Measurements from ENCODE around the gene CNTN4.
"Not testable (repeated sequence)": the region's sequence is repeated elsewhere in the genome, so short reads cannot be mapped to it uniquely, and the experiment has no call there.

The CNTN4 gene

GRCh38 chr3:2873986-2874385 lies 775.3 kb downstream of the CNTN4 start:
- no peak for DNase-seq

GRCh38 chr3:2875699-2876098 lies 777.0 kb downstream of the CNTN4 start:
- no peak for DNase-seq

- DNase-seq = no peak
Observed at GRCh38 chr3:2876362-2876761, 777.7 kb downstream of the CNTN4 start.

GRCh38 chr3:2879023-2879422 lies 780.4 kb downstream of the CNTN4 start:
- DNase-seq = no peak

- DNase-seq = no peak
Observed at GRCh38 chr3:2879587-2879986, 780.9 kb downstream of the CNTN4 start.

- DNase-seq = no peak
Observed at GRCh38 chr3:2880218-2880756, 781.6 kb downstream of the CNTN4 start.

- no peak for DNase-seq
Observed at GRCh38 chr3:2883283-2883682, 784.6 kb downstream of the CNTN4 start.

GRCh38 chr3:2888592-2888991 lies 789.9 kb downstream of the CNTN4 start:
- DNase-seq = no peak

GRCh38 chr3:2889736-2890135 lies 791.1 kb downstream of the CNTN4 start:
- DNase-seq = no peak

GRCh38 chr3:2896308-2896939 lies 797.8 kb downstream of the CNTN4 start:
- no peak for DNase-seq

- no peak for DNase-seq
Observed at GRCh38 chr3:2897821-2898220, 799.2 kb downstream of the CNTN4 start.

GRCh38 chr3:2898591-2899353 lies 800.1 kb downstream of the CNTN4 start:
- no peak for DNase-seq

GRCh38 chr3:2904054-2904453 lies 805.4 kb downstream of the CNTN4 start:
- DNase-seq = no peak

- no peak for DNase-seq
Observed at GRCh38 chr3:2908693-2909351, 810.2 kb downstream of the CNTN4 start.

GRCh38 chr3:2910997-2911396 lies 812.3 kb downstream of the CNTN4 start:
- no peak for DNase-seq

GRCh38 chr3:2915826-2916225 lies 817.2 kb downstream of the CNTN4 start:
- no peak for DNase-seq

GRCh38 chr3:2916640-2917039 lies 818.0 kb downstream of the CNTN4 start:
- DNase-seq = not testable (repeated sequence)

GRCh38 chr3:2920103-2920502 lies 821.4 kb downstream of the CNTN4 start:
- DNase-seq = no peak

- DNase-seq = no peak
Observed at GRCh38 chr3:2921452-2921851, 822.8 kb downstream of the CNTN4 start.

- DNase-seq = no peak
Observed at GRCh38 chr3:2921903-2922302, 823.2 kb downstream of the CNTN4 start.

- DNase-seq = no peak
Observed at GRCh38 chr3:2923390-2923789, 824.7 kb downstream of the CNTN4 start.

- DNase-seq = no peak
Observed at GRCh38 chr3:2927259-2927658, 828.6 kb downstream of the CNTN4 start.

- no peak for DNase-seq
Observed at GRCh38 chr3:2929574-2929973, 830.9 kb downstream of the CNTN4 start.

- DNase-seq = no peak
Observed at GRCh38 chr3:2931265-2931664, 832.6 kb downstream of the CNTN4 start.

Measured in DMS 273 treated with DMSO at 0.1 percent for 48 hours (cell line).